Peyer's patch (tissue), 4 donors: Measurements from ENCODE around the gene MAP3K3. TPM values are rescaled to one million over a fixed set of nuclear protein-coding genes. Genes with fewer than 3 reads are reported as not detected.

Experiments used
- DNase-seq, 3 donors: peaks; one replicate each; pipeline ENCODE4 v3.0.0-alpha.2; 2017 to 2019
- H3K27ac ChIP-seq, 4 donors: fragments of 200-600 bp; sonication (generic); one replicate each; pipeline ENCODE4 v1.5.1; 2016 to 2019
- H3K27me3 ChIP-seq, 2 donors: fragments of 200-600 bp; sonication (generic); one replicate each; pipeline ENCODE4 v1.5.1; 2019
- H3K36me3 ChIP-seq, 3 donors: fragments of 200-600 bp; sonication (generic); one replicate each; pipeline ENCODE4 v1.5.1; 2016 to 2019
- H3K4me1 ChIP-seq, 4 donors: fragments of 200-600 bp; sonication (generic); one replicate each; pipeline ENCODE4 v1.5.1; 2016 to 2019
- H3K4me3 ChIP-seq, 4 donors: fragments of 200-600 bp; sonication (generic); 1 replicate in 3 of 4; 2 replicates in 1 of 4; pipeline ENCODE4 v1.5.1; 2016 to 2019; ENCODE audit warnings: mild to moderate bottlenecking in 1 of 4
- H3K9me3 ChIP-seq, 4 donors: fragments of 200-600 bp; sonication (generic); one replicate each; pipeline ENCODE4 v1.5.1; 2016 to 2019; ENCODE audit warnings: mild to moderate bottlenecking in 1 of 4
- CTCF ChIP-seq, 6 experiments: fragments of 450-650 bp in 4 of 6; fragments of 200-600 bp in 2 of 6; sonication (generic) in 1 of 6; IDR thresholded peaks; one replicate each; pipeline ENCODE4 v1.5.1; 2017 to 2019; ENCODE audit warnings: antibody characterized with exemption in 6 of 6, mild to moderate bottlenecking in 3 of 6, moderate library complexity in 1 of 6
- POLR2A ChIP-seq, 2 donors: fragments of 450-650 bp; IDR thresholded peaks; one replicate each; pipeline ENCODE4 v1.5.1; 2017; ENCODE audit warnings: antibody characterized with exemption in 2 of 2, mild to moderate bottlenecking in 2 of 2, moderate library complexity in 2 of 2
- small RNA-seq, 2 donors: library from RNA; depleted of rRNA; stranded (forward); fragments of <200 nt; gene quantifications; one replicate each; pipeline ENCODE3, GENCODE V24; 2016
- total RNA-seq, 4 donors: library from RNA; depleted of rRNA; stranded (reverse); fragments of >200 nt; gene quantifications; one replicate each; pipeline ENCODE4 v1.1.0, GENCODE V29; 2016

MAP3K3 gene
- total RNA-seq, 4 donors from 2014 or later, result 17.3 to 61.9 (median 39.2) TPM

GRCh38 chr17:63735691-63736090 is 113.5 kb downstream of the MAP3K3 start:
- TF ChIP-seq CTCF (IDR thresholded peaks at IDR 0.05) (no peak), POLR2A (IDR thresholded peaks at IDR 0.05) (no peak)
- Histone ChIP-seq H3K4me1 (peaks cover 0 to 7% (median 3%) of the 10 kb centered on the region in 4 donors), H3K36me3 (no peaks in the 10 kb centered on the region), H3K27ac (no peak overlapping the region), H3K9me3 (no peaks in the 10 kb centered on the region), H3K27me3 (no peaks in the 10 kb centered on the region), H3K4me3 (no peak overlapping the region)
- DNase-seq, result no peak

DNA sequence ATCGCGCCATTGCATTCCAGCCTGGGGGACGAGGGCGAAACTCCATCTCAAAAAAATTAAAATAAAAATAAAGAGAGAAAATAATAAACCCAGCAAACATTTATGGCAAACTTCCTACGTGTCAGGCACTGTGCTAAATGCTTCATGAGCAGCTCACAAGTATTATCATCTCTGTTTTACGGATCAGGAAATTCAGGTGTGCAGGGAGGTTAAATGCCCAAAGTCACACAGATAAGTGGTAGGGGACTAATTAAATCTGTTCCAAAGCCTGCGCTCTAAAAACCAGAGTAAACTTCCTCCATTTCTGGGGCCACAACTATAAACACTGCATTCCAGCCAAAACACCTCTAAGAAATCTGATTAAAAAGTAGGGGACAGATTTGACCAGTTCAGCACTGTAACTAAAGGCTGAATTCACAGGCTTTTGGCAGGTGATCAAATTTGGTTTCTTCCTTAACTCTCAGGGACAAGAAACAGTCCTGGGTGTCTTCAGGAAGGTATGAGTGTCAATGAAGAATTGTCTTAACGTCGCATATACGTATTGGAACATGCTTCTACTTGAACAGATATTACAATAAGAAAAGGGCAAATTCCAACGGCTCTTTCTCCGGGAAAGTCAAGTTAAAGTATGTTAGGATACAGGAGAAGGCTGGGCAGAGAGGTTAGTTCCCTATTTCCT is 118.4 kb downstream of the MAP3K3 start:
- no peaks in the 10 kb centered on the region for H3K27me3 ChIP-seq
- no peak for DNase-seq
- TF ChIP-seq CTCF (IDR thresholded peaks at IDR 0.05) (no peak), POLR2A (IDR thresholded peaks at IDR 0.05) (no peak)

GRCh38 chr17:63741143-63741407 is 118.9 kb downstream of the MAP3K3 start:
- Histone ChIP-seq H3K4me3 (peak overlapping the region; percentile 63 to 93 (median 80)), H3K4me1 (peaks cover 0 to 13% (median 3%) of the 10 kb centered on the region in 4 donors), H3K36me3 (peaks cover 0 to 8% (median 0%) of the 10 kb centered on the region in 3 donors), H3K27ac (peak overlapping the region; percentile 88 to 98 (median 94)), H3K9me3 (no peaks in the 10 kb centered on the region), H3K27me3 (no peaks in the 10 kb centered on the region)
- DNase-seq, result peak in 1 of 3 donors; percentile 50
- TF ChIP-seq CTCF (IDR thresholded peaks at IDR 0.05), result no peak
- TF ChIP-seq POLR2A (IDR thresholded peaks at IDR 0.05), result no peak

More for the DNA sequence above, 118.4 kb downstream of the MAP3K3 start:
- H3K36me3 ChIP-seq, result peaks cover 0 to 3% (median 0%) of the 10 kb centered on the region in 3 donors
- H3K9me3 ChIP-seq, result no peaks in the 10 kb centered on the region
- H3K27ac ChIP-seq, result peak overlapping the region; percentile 88 to 98 (median 94)
- H3K4me1 ChIP-seq, result peaks cover 0 to 13% (median 3%) of the 10 kb centered on the region in 4 donors
- H3K4me3 ChIP-seq, result peak overlapping the region; percentile 63 to 93 (median 80)

- peak within 1 kb of the TSS; percentile 88 to 98 (median 94) for H3K27ac ChIP-seq
- DNase-seq, result peak; percentile 98 to 99 (median 99)
- TF ChIP-seq CTCF (IDR thresholded peaks at IDR 0.05) (peak in 1 of 6 experiments; percentile 3), POLR2A (IDR thresholded peaks at IDR 0.05) (peak; percentile 89 to 93)
- no peaks in the 10 kb centered on the region for H3K9me3 ChIP-seq
- peaks cover 0 to 13% (median 3%) of the 10 kb centered on the region in 4 donors for H3K4me1 ChIP-seq
- peaks cover 0 to 13% (median 0%) of the 10 kb centered on the region in 3 donors for H3K36me3 ChIP-seq
- no peaks in the 10 kb centered on the region for H3K27me3 ChIP-seq
- H3K4me3 ChIP-seq, result peak within 1 kb of the TSS; percentile 63 to 93 (median 80)
Observed at GRCh38 chr17:63741408-63742173, 119.4 kb downstream of the MAP3K3 start, which contains the start of gene STRADA. STRADA (minus strand) TSS chr17:63741799; CDS start chr17:63728369, 13,430 bp downstream.

Small RNA genes within 50 kb of the gene (small RNA-seq; reads per million reads assigned to genes)
- gene RNU6-288P, result 0 reads per million in 2 donors

Other genes with a start within 250 kb of the MAP3K3 start
- gene CYB561, start 176.1 kb upstream of the MAP3K3 start, total RNA-seq, result 100 to 1,000 TPM in 2 of 4 donors, 10 to 100 TPM in 2; 42.9 to 161 (median 98.5) TPM
- gene ACE, start 145.4 kb upstream of the MAP3K3 start, total RNA-seq, result 1,000 to 10,000 TPM in 2 of 4 donors, 100 to 1,000 TPM in 1, 10 to 100 TPM in 1; 42.9 to 1,678 (median 1,106) TPM
- 10 to 100 TPM in 3 of 4 donors, 1 to 10 TPM in 1; 3.3 to 78.6 (median 26.7) TPM for gene KCNH6, start 99.1 kb upstream of the MAP3K3 start, total RNA-seq
- 10 to 100 TPM; 32.2 to 65.3 (median 48.9) TPM for gene DCAF7, start 71.9 kb upstream of the MAP3K3 start, total RNA-seq
- 10 to 100 TPM; 12.4 to 38.7 (median 36.0) TPM for gene TACO1, start 21.5 kb upstream of the MAP3K3 start, total RNA-seq
- gene LIMD2, start 77.7 kb downstream of the MAP3K3 start, total RNA-seq, result 10 to 100 TPM in 3 of 4 donors, 1 to 10 TPM in 1; 9.9 to 79.2 (median 12.6) TPM
- gene STRADA, start 119.4 kb downstream of the MAP3K3 start, total RNA-seq, result 10 to 100 TPM; 14.2 to 52.8 (median 40.4) TPM
- 10 to 100 TPM; 79.8 to 91.8 (median 89.1) TPM for gene CCDC47, start 151.2 kb downstream of the MAP3K3 start, total RNA-seq
- 100 to 1,000 TPM in 3 of 4 donors, 10 to 100 TPM in 1; 78.5 to 334 (median 148) TPM for gene DDX42, start 151.8 kb downstream of the MAP3K3 start, total RNA-seq
- gene PSMC5, start 205.0 kb downstream of the MAP3K3 start, total RNA-seq, result 100 to 1,000 TPM in 1 of 4 donors, 10 to 100 TPM in 3; 61.1 to 126 (median 67.3) TPM
- 100 to 1,000 TPM in 1 of 4 donors, 10 to 100 TPM in 3; 19.6 to 133 (median 51.6) TPM for gene FTSJ3, start 205.2 kb downstream of the MAP3K3 start, total RNA-seq
- gene SMARCD2, start 220.3 kb downstream of the MAP3K3 start, total RNA-seq, result 100 to 1,000 TPM; 124 to 193 (median 151) TPM